NT2/D1 (cell line): ENCODE measurements around the gene KLHL30.

Source experiments
- SUZ12 ChIP-seq: IDR thresholded peaks from 2 replicates; pipeline ENCODE4 v1.6.1; 2011; ENCODE audit not compliant: insufficient read length, insufficient read depth; ENCODE audit errors: extremely low read depth
- YY1 ChIP-seq: IDR thresholded peaks from 2 replicates; pipeline ENCODE4 v1.6.1; 2011; ENCODE audit not compliant: insufficient read length, insufficient read depth
- ZNF274 ChIP-seq: IDR thresholded peaks from 2 replicates; pipeline ENCODE4 v1.6.1; 2011; ENCODE audit warnings: mild to moderate bottlenecking, low read depth, low read length

GRCh38 chr2:238125127-238125885 lies 13.2 kb upstream of the KLHL30 start:
- TF ChIP-seq YY1 = no peak
- TF ChIP-seq ZNF274 = no peak
- TF ChIP-seq SUZ12 = no peak
